Left hindlimb (tissue), 1 donor: ENCODE measurements around the gene OR2T8.

Source experiments
- DNase-seq: peaks from one replicate; pipeline ENCODE4 v3.0.0-alpha.2; 2018

The OR2T8 gene

DNA sequence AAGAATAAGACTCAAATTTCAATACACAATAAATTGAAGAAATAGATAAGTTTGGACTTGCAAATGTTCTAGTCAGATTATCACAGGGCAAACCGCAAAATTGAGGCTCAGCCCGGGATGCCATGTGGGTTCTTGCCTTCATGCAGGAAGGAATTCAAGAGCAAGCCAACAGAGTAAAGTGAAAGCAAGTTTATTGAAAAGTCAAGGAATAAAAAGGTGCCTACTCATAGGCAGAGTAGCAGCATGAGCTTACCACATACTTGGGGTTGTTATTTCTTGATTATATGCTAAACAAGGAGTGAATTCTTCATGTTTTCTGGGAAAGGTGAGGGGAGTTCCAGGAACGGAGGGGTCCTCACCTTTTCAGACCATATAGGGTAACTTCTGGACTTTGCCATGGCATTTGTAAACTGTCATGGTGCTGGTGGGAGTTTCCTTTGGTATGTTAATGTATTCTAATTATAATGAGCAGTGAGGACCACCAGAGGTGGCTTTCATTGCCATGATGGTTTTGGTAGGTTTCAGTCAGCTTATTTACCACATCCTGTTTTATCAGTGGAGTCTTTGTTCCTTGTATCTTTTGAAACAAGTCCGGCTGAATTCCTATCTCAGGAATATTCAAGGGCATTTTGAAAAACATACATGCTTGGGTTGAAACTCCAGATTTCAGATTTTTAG lies 43.0 kb downstream of the OR2T8 start:
- DNase-seq: no peak

DNA sequence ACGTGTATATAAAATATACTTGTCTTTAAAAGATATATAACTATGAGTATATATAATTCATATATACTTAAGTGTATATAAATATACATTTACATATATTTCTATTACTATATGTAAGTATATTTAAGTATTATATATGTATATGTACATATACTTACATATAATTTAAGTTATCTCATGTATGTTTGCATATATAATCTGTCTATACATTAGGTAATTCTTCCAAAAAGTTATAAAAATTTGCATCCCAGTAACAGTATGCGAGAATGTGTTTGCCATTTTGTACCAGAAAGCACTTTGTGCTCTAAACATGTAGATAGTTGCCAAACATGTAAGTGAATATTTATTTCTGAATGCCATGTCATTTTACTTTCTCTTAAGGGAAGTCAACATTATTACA lies 44.9 kb downstream of the OR2T8 start, which contains the start of gene OR2AK2:
Gene OR2AK2, plus strand, starts transcription at position 301 of the 400 bp plus-strand sequence. CDS start 144 bp downstream, outside the sequence.
- DNase-seq: no peak

DNA sequence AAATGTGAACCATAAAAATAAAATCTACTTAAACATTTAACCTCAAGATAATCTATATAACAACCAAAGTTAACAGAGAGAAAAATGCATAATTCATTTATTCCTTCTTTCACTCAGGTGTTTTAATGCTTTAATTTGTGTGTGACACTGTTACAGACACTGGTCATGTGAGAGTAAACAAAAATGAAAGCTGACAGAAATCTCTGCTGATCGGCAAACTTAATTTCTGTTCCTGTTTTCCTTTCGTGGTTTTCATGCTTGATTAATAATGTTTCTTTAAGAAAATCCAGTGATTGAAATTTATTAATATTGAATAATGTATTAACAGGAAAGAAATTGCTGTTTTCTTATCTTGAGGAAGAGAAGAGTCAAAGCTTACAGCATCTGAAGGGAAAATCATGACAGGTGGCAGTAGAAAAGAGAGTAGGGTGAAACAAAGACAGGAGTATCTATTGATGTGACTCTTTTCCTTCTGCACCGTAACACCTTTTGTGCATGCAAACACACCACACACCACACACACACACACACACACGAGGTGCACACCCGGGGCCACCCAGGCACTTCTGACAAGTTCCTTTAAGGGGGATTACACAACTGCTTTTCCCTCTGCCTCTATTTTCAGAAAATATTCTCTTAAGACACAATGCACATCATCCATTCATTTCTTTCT lies 46.6 kb downstream of the OR2T8 start:
- no peak for DNase-seq
